ENCODE results near the gene VARS2.

DNA sequence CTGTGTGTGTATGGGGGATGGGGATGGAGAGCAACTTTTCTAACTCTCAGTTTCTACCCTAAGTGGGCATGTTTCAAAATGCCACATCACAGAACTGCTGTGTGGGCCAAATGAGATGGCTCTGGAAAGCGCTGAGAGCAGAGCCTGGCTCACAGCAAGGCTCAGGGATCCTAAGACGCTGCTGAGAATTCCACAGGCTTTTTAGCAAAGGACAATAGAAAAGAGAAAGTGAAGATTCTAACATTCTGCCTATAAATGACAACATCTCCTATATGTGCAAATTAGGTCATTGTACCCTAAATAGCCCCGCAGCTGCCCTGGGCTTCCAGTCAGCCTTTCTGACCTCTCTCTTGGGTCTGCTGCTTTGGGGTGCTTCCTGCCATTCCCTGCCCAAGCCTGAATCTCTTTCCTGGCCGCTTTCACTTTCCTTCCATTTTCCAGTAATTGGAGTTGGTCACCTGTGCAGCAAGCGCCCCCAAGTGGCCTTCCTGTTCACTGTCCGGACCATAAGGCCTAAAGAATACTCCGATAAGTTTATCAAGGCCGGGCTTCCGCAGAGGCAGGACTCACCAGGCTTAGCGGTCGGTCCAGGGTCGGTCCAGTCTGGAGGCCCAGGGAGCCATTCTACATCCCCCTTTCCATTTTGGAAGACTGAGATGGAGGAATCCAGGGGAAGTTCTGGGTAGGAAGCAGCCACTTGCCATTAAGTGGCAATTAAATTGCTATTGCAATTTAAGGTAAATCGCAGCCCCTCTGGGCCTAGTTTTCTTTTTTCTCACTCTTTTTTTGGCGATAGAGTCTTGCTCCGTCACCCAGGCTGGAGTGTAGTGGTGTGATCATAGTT is 36.4 kb upstream of the VARS2 start:
- TF ChIP-seq POLR2A (IDR thresholded peaks at IDR 0.05; ENCODE audit: extremely low read depth, insufficient read length) = no peak
- TF ChIP-seq, protein P1, sequence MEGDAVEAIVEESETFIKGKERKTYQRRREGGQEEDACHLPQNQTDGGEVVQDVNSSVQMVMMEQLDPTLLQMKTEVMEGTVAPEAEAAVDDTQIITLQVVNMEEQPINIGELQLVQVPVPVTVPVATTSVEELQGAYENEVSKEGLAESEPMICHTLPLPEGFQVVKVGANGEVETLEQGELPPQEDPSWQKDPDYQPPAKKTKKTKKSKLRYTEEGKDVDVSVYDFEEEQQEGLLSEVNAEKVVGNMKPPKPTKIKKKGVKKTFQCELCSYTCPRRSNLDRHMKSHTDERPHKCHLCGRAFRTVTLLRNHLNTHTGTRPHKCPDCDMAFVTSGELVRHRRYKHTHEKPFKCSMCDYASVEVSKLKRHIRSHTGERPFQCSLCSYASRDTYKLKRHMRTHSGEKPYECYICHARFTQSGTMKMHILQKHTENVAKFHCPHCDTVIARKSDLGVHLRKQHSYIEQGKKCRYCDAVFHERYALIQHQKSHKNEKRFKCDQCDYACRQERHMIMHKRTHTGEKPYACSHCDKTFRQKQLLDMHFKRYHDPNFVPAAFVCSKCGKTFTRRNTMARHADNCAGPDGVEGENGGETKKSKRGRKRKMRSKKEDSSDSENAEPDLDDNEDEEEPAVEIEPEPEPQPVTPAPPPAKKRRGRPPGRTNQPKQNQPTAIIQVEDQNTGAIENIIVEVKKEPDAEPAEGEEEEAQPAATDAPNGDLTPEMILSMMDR (IDR thresholded peaks at IDR 0.05; ENCODE audit: low read depth, low read length) = peak; percentile 92
- TF ChIP-seq, protein P2, sequence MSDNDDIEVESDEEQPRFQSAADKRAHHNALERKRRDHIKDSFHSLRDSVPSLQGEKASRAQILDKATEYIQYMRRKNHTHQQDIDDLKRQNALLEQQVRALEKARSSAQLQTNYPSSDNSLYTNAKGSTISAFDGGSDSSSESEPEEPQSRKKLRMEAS (IDR thresholded peaks at IDR 0.05; ENCODE audit: low read depth, low read length) = no peak
- TF ChIP-seq MYC (IDR thresholded peaks at IDR 0.05; ENCODE audit: low read depth, low read length) = no peak

All from NB4 (cell line).